SK-N-MC (cell line): Measurements from ENCODE around the gene OR2T2.
"Not testable (repeated sequence)": the region's sequence is repeated elsewhere in the genome, so short reads cannot be mapped to it uniquely, and the experiment has no call there.

Experiments
- EZH2 ChIP-seq: fragments of 200-600 bp; sonication (generic); IDR thresholded peaks from one replicate; pipeline ENCODE4 v1.6.1; 2017; ENCODE audit warnings: antibody characterized with exemption
- FOXP2 ChIP-seq: optimal IDR thresholded peaks from 2 replicates; pipeline ENCODE3; 2011; ENCODE audit warnings: mild to moderate bottlenecking, moderate library complexity; ENCODE audit not compliant: insufficient read depth; ENCODE audit errors: extremely low read length, control extremely low read depth
- POLR2AphosphoS5 ChIP-seq: IDR thresholded peaks from 2 replicates; pipeline ENCODE4 v1.6.1; 2012; ENCODE audit warnings: mild to moderate bottlenecking, low read depth, low read length, borderline replicate concordance

- not testable (repeated sequence) for TF ChIP-seq POLR2AphosphoS5, EZH2, FOXP2
These were observed 10.5 kb upstream of the OR2T2 start for GRCh38 chr1:248434913-248435312.
